SU-DHL-6 (cell line): ENCODE results near the gene SEMA3D.

Source experiments
- H2AFZ ChIP-seq: fragments of 200-600 bp; sonication (generic); 2 replicates; pipeline ENCODE4 v1.6.1; 2014; ENCODE audit warnings: low read depth, mild to moderate bottlenecking, moderate library complexity, mixed read lengths, antibody characterized with exemption, low read length; ENCODE audit not compliant: severe bottlenecking
- H3F3A ChIP-seq: fragments of 200-600 bp; shearing (Covaris generic); 2 replicates; pipeline ENCODE4 v1.6.0; 2016; ENCODE audit warnings: antibody characterized with exemption, mild to moderate bottlenecking; ENCODE audit not compliant: insufficient read depth
- H3K27ac ChIP-seq: fragments of 200-600 bp; sonication (generic); 2 replicates; pipeline ENCODE4 v1.5.1; 2016; ENCODE audit warnings: low read depth, mild to moderate bottlenecking, low read length, moderate library complexity, mixed read lengths
- H3K27me3 ChIP-seq: fragments of 200-600 bp; sonication (generic), shearing (Covaris generic); 2 replicates; pipeline ENCODE4 v1.6.0; 2014; ENCODE audit warnings: mild to moderate bottlenecking, low read length
- H3K36me3 ChIP-seq: fragments of 200-600 bp; sonication (generic); 2 replicates; pipeline ENCODE4 v1.6.1; 2014; ENCODE audit warnings: mild to moderate bottlenecking, low read length, mixed read lengths
- H3K4me2 ChIP-seq: fragments of 300-600, 200-600 bp; shearing (Covaris generic), sonication (generic); 2 replicates; pipeline ENCODE4 v1.6.0; 2014; ENCODE audit warnings: low read length, low read depth, mild to moderate bottlenecking; ENCODE audit not compliant: poor library complexity, severe bottlenecking
- H3K4me3 ChIP-seq: fragments of 200-600 bp; sonication (generic); 2 replicates; pipeline ENCODE4 v1.5.1; 2014; ENCODE audit warnings: antibody characterized with exemption, low read length, mild to moderate bottlenecking, mixed read lengths; ENCODE audit not compliant: insufficient read depth, poor library complexity, severe bottlenecking
- H3K79me2 ChIP-seq: fragments of 200-600 bp; sonication (generic); 2 replicates; pipeline ENCODE4 v1.6.1; 2014; ENCODE audit warnings: mild to moderate bottlenecking, low read length, moderate library complexity; ENCODE audit not compliant: insufficient read depth
- H3K9ac ChIP-seq: fragments of 200-600 bp; sonication (generic); 2 replicates; pipeline ENCODE4 v1.7.0; 2014; ENCODE audit warnings: mild to moderate bottlenecking, low read length
- H3K9me2 ChIP-seq: fragments of 200-600 bp; sonication (generic); replicated peaks from 2 replicates; pipeline ENCODE4 v1.6.1; 2014; ENCODE audit warnings: low read length; ENCODE audit not compliant: insufficient read depth
- H3K9me3 ChIP-seq: fragments of 200-600 bp; sonication (generic); 2 replicates; pipeline ENCODE4 v1.6.1; 2014; ENCODE audit warnings: low read length, mixed read lengths; ENCODE audit not compliant: insufficient read depth
- H4K20me1 ChIP-seq: fragments of 200-600 bp; sonication (generic); 2 replicates; pipeline ENCODE4 v1.6.1; 2014; ENCODE audit warnings: low read depth, mild to moderate bottlenecking, antibody characterized with exemption, low read length, moderate library complexity, mixed read lengths
- EZH2phosphoT487 ChIP-seq: fragments of 200-600 bp; sonication (generic), shearing (Covaris generic); conservative IDR thresholded peaks from 2 replicates; pipeline ENCODE4 v1.6.1; 2018; ENCODE audit warnings: mild to moderate bottlenecking, antibody characterized with exemption, low read length, moderate library complexity, mixed read lengths
- TF ChIP-seq, protein P1 (sequence below): fragments of 200-600 bp; sonication (generic); IDR thresholded peaks from one replicate; pipeline ENCODE4 v1.5.1; 2017; ENCODE audit warnings: antibody characterized with exemption, mild to moderate bottlenecking, low read length, moderate library complexity; ENCODE audit not compliant: insufficient read depth, poor library complexity, severe bottlenecking

SEMA3D gene

GRCh38 chr7:85176197-85176596, 10.7 kb downstream of the SEMA3D start:
- Histone ChIP-seq H3K9me2 (no peaks in the 10 kb centered on the region), H3K27me3 (no peaks in the 10 kb centered on the region), H3K4me2 (no peak overlapping the region), H4K20me1 (no peaks in the 10 kb centered on the region; the same call in 1 of the 2 replicates), H3K4me3 (no peak overlapping the region), H3K79me2 (no peaks in the 10 kb centered on the region), H2AFZ (no peak overlapping the region), H3K9me3 (peaks cover 10% of the 10 kb centered on the region; the same call in 1 of the 2 replicates), H3F3A (no peaks in the 10 kb centered on the region), H3K36me3 (no peaks in the 10 kb centered on the region), H3K9ac (no peak overlapping the region), H3K27ac (no peak overlapping the region)
- TF ChIP-seq, protein P1, sequence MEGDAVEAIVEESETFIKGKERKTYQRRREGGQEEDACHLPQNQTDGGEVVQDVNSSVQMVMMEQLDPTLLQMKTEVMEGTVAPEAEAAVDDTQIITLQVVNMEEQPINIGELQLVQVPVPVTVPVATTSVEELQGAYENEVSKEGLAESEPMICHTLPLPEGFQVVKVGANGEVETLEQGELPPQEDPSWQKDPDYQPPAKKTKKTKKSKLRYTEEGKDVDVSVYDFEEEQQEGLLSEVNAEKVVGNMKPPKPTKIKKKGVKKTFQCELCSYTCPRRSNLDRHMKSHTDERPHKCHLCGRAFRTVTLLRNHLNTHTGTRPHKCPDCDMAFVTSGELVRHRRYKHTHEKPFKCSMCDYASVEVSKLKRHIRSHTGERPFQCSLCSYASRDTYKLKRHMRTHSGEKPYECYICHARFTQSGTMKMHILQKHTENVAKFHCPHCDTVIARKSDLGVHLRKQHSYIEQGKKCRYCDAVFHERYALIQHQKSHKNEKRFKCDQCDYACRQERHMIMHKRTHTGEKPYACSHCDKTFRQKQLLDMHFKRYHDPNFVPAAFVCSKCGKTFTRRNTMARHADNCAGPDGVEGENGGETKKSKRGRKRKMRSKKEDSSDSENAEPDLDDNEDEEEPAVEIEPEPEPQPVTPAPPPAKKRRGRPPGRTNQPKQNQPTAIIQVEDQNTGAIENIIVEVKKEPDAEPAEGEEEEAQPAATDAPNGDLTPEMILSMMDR: no peak
- TF ChIP-seq EZH2phosphoT487: no peak

DNA sequence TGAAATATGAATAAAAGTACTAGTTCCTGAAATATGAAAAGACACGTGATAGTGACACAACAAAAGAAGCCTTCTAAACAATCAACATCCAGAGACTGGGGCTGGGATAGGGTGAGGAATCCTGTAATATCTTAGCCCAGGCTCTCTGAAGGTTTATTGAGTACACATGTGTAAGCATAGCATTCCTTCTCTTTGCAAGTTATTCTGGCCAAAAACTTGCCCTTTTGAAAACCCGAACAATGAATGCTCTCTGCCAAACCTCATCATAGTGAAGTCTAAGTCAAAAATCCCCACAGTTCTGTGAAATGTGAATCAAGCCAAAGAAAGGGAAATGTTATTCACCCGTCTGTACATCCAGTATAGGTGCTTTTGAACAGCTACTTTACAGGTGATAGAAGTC, 11.6 kb downstream of the SEMA3D start:
- TF ChIP-seq, protein P1: no peak
- no peak for TF ChIP-seq EZH2phosphoT487

GRCh38 chr7:85172530-85172941, 14.3 kb downstream of the SEMA3D start:
- Histone ChIP-seq H3K9me2 (no peaks in the 10 kb centered on the region), H3F3A (no peaks in the 10 kb centered on the region), H3K27ac (no peak overlapping the region), H2AFZ (no peak overlapping the region), H3K9ac (no peak overlapping the region), H4K20me1 (no peaks in the 10 kb centered on the region; the same call in 1 of the 2 replicates), H3K36me3 (no peaks in the 10 kb centered on the region), H3K9me3 (no peaks in the 10 kb centered on the region), H3K4me3 (no peak overlapping the region), H3K79me2 (no peaks in the 10 kb centered on the region), H3K4me2 (no peak overlapping the region), H3K27me3 (no peaks in the 10 kb centered on the region)
- TF ChIP-seq EZH2phosphoT487: no peak
- TF ChIP-seq, protein P1: no peak

More for the DNA sequence above, 11.6 kb downstream of the SEMA3D start:
- Histone ChIP-seq H3K9ac (no peak overlapping the region), H3K9me2 (no peaks in the 10 kb centered on the region), H3K36me3 (no peaks in the 10 kb centered on the region), H3K4me2 (no peak overlapping the region), H4K20me1 (no peaks in the 10 kb centered on the region; the same call in 1 of the 2 replicates), H3F3A (no peaks in the 10 kb centered on the region), H3K27me3 (no peaks in the 10 kb centered on the region), H3K4me3 (no peak overlapping the region), H2AFZ (no peak overlapping the region), H3K79me2 (no peaks in the 10 kb centered on the region), H3K27ac (no peak overlapping the region), H3K9me3 (peaks cover 10% of the 10 kb centered on the region; the same call in 1 of the 2 replicates)
